Psoas muscle (tissue), 8 donors: Measurements from ENCODE around the gene OR10G4. TPM values are rescaled to one million over a fixed set of nuclear protein-coding genes. Genes with fewer than 3 reads are reported as not detected.

Experiments
- ATAC-seq, 4 donors: fragments of 200-7000 bp; cut with Tn5 transposase; one replicate each; pipeline ENCODE4 v1.9.1; 2020; ENCODE audit warnings: moderate library complexity in 3 of 4, mild to moderate bottlenecking in 2 of 4
- DNase-seq, 2 donors: peaks; one replicate each; pipeline ENCODE4 v3.0.0-alpha.2; 2020
- H3K27ac ChIP-seq: fragments of 200-600 bp; one replicate; pipeline ENCODE4 v1.8.0; 2022
- H3K27me3 ChIP-seq, 3 donors: fragments of 200-600 bp in 1 of 3; one replicate each; pipeline versions ENCODE4 v1.6.1 to v1.8.0; 2013 to 2022; ENCODE audit warnings: low read length in 2 of 3, mild to moderate bottlenecking in 2 of 3, moderate library complexity in 1 of 3; ENCODE audit not compliant: insufficient read depth in 3 of 3
- H3K36me3 ChIP-seq, 2 donors: fragments of 200-600 bp in 1 of 2; one replicate each; pipeline versions ENCODE4 v1.6.1 to v1.8.0; 2013 to 2022; ENCODE audit warnings: low read depth in 1 of 2, mild to moderate bottlenecking in 1 of 2, moderate library complexity in 1 of 2; ENCODE audit not compliant: insufficient read depth in 1 of 2
- H3K4me1 ChIP-seq: fragments of 200-600 bp; one replicate; pipeline ENCODE4 v1.8.0; 2022
- H3K4me3 ChIP-seq: fragments of 200-600 bp; one replicate; pipeline ENCODE4 v1.8.0; 2022; ENCODE audit warnings: mild to moderate bottlenecking
- H3K9me3 ChIP-seq: fragments of 200-600 bp; one replicate; pipeline ENCODE4 v1.8.0; 2022
- CTCF ChIP-seq: fragments of 200-600 bp; IDR thresholded peaks from one replicate; pipeline ENCODE4 v1.8.0; 2022; ENCODE audit warnings: antibody characterized with exemption
- WGBS, 3 donors: extraction: QIAGEN DNeasy Blood & Tissue Kit; methylation state at CpG; one replicate each; pipeline versions ENCODE4 v1.1.6 to v1.1.7; 2013; 5-methylcytosine and 5-hydroxymethylcytosine counted together
- intact Hi-C, 2 donors: fragments of 100-400 bp; cut with DNase I; formaldehyde crosslinking; loops; one replicate each; pipeline versions ENCODE4 v1.11.0 to v1.14.2; 2022
- polyA plus RNA-seq, 3 donors: library from polyadenylated mRNA; stranded (reverse); fragments of 200-250 nt; gene quantifications; one replicate each; pipeline ENCODE4 v1.2.3, GENCODE V29; 2013
- total RNA-seq, 4 donors: library from RNA; stranded (reverse); fragmentation: NEBNext Ultra II Directional in 2 of 4; extraction: Animal tissue kit (Norgen Biotek cat#: 25700) in 2 of 4; gene quantifications; one replicate each; pipeline versions ENCODE4 v1.2.1 to v1.2.4, GENCODE V29; 2021 to 2023
- donor health status: healthy with polysubstance abuse.
- donor health status: DM: no; HTN: no; CAD: no; lungs with moderate emphysema.
- donor health status: Bipolar disorder and iron deficiency.
- donor health status: healthy.
- donor health status: DM: yes; HTN: yes; CAD: no.
- donor health status: DM: no; HTN: no; CAD: no.
- donor health status: DM: no; HTN: no; CAD: no.
- donor health status: DM: yes; HTN: yes; CAD: no.

The OR10G4 gene
- total and polyA plus RNA-seq, 7 donors, result not detected

GRCh38 chr11:124039557-124039956 lies 26.8 kb downstream of the OR10G4 start:
- TF ChIP-seq CTCF, result no peak
- intact Hi-C loops, result no loop called here
- Histone ChIP-seq H3K4me3 (no peak overlapping the region), H3K27me3 (no peaks in the 10 kb centered on the region), H3K9me3 (no peaks in the 10 kb centered on the region), H3K27ac (no peak overlapping the region), H3K36me3 (no peaks in the 10 kb centered on the region), H3K4me1 (no peaks in the 10 kb centered on the region)
- ATAC-seq (no peak), DNase-seq (no peak)
- 78 to 83% (median 80%) methylated on average over 9 of the region's 9 CpGs for WGBS, 3 donors

- H3K4me1 ChIP-seq, result no peaks in the 10 kb centered on the region
- H3K36me3 ChIP-seq, result no peaks in the 10 kb centered on the region
- ATAC-seq, result no peak
- H3K27ac ChIP-seq, result no peak within 1 kb of the TSS
- intact Hi-C loops, result no loop called here
- H3K27me3 ChIP-seq, result no peaks in the 10 kb centered on the region
- WGBS, 3 donors, result 9 to 21% (median 13%) methylated on average over 1 of the region's 1 CpG
- DNase-seq, result no peak
- H3K4me3 ChIP-seq, result no peak within 1 kb of the TSS
- no peaks in the 10 kb centered on the region for H3K9me3 ChIP-seq
- TF ChIP-seq CTCF, result no peak
These were observed 28.5 kb downstream of the OR10G4 start, which contains the start of gene OR10G7 for GRCh38 chr11:124041254-124041653. Gene OR10G7 (minus strand): TSS chr11:124041325. CDS start chr11:124039001, 2,324 bp downstream.

- no peak for ATAC-seq
- Histone ChIP-seq H3K4me1 (no peaks in the 10 kb centered on the region), H3K27me3 (no peaks in the 10 kb centered on the region)
These were observed 30.6 kb downstream of the OR10G4 start for GRCh38 chr11:124043420-124043819.

GRCh38 chr11:124050748-124051147 lies 38.0 kb downstream of the OR10G4 start:
- no peak for TF ChIP-seq CTCF
- no peak overlapping the region for H3K27ac ChIP-seq
- H3K27me3 ChIP-seq, result no peaks in the 10 kb centered on the region
- no peak for DNase-seq
- H3K4me3 ChIP-seq, result no peak overlapping the region
- no peaks in the 10 kb centered on the region for H3K9me3 ChIP-seq
- H3K4me1 ChIP-seq, result no peaks in the 10 kb centered on the region
- no peaks in the 10 kb centered on the region for H3K36me3 ChIP-seq
- intact Hi-C loops, result no loop called here
- ATAC-seq, result no peak
- WGBS, 3 donors, result 58 to 69% (median 68%) methylated on average over 1 of the region's 1 CpG

More at GRCh38 chr11:124043420-124043819, 30.6 kb downstream of the OR10G4 start:
- DNase-seq, result no peak
- WGBS, 3 donors, result 77 to 79% (median 78%) methylated on average over 4 of the region's 4 CpGs
- Histone ChIP-seq H3K36me3 (no peaks in the 10 kb centered on the region), H3K9me3 (no peaks in the 10 kb centered on the region), H3K27ac (no peak overlapping the region), H3K4me3 (no peak overlapping the region)
- intact Hi-C loops, result no loop called here
- TF ChIP-seq CTCF, result no peak

GRCh38 chr11:124052966-124053365 lies 40.2 kb downstream of the OR10G4 start:
- DNase-seq (no peak), ATAC-seq (no peak)
- no peak for TF ChIP-seq CTCF
- no peaks in the 10 kb centered on the region for H3K27me3 ChIP-seq
- H3K4me1 ChIP-seq, result no peaks in the 10 kb centered on the region
- WGBS, 3 donors, result 90 to 95% (median 91%) methylated on average over 3 of the region's 3 CpGs
- H3K4me3 ChIP-seq, result no peak overlapping the region
- intact Hi-C loops, result no loop called here
- H3K9me3 ChIP-seq, result no peaks in the 10 kb centered on the region
- H3K36me3 ChIP-seq, result no peaks in the 10 kb centered on the region
- no peak overlapping the region for H3K27ac ChIP-seq
